Measurements from ENCODE around the gene CMYA5.

The CMYA5 gene

GRCh38 chr5:79694183-79694582, 4.5 kb downstream of the CMYA5 start:
- TF ChIP-seq CTCF (conservative IDR thresholded peaks at IDR 0.05): no peak
- no peak overlapping the region for H3K27ac ChIP-seq

GRCh38 chr5:79694652-79695051, 5.0 kb downstream of the CMYA5 start:
- no peak for TF ChIP-seq CTCF (conservative IDR thresholded peaks at IDR 0.05)
- no peak overlapping the region for H3K27ac ChIP-seq

- H3K27ac ChIP-seq: no peak overlapping the region
- TF ChIP-seq CTCF (conservative IDR thresholded peaks at IDR 0.05): no peak
Measured at GRCh38 chr5:79695526-79695925, 5.9 kb downstream of the CMYA5 start.

GRCh38 chr5:79697222-79698170, 7.9 kb downstream of the CMYA5 start:
- no peak for TF ChIP-seq CTCF (conservative IDR thresholded peaks at IDR 0.05)
- H3K27ac ChIP-seq: no peak overlapping the region

- no peak overlapping the region for H3K27ac ChIP-seq
Measured at GRCh38 chr5:79699763-79700400, 10.2 kb downstream of the CMYA5 start.

GRCh38 chr5:79702606-79703380, 13.2 kb downstream of the CMYA5 start:
- TF ChIP-seq CTCF (conservative IDR thresholded peaks at IDR 0.05): peak; percentile 78
- H3K27ac ChIP-seq: no peak overlapping the region

More at GRCh38 chr5:79699763-79700400, 10.2 kb downstream of the CMYA5 start:
- no peak for TF ChIP-seq CTCF (conservative IDR thresholded peaks at IDR 0.05)

- TF ChIP-seq CTCF (conservative IDR thresholded peaks at IDR 0.05): no peak
- no peak overlapping the region for H3K27ac ChIP-seq
Measured at GRCh38 chr5:79703381-79703645, 13.7 kb downstream of the CMYA5 start.
